ENCODE measurements around the gene EGFL7.

The EGFL7 gene

DNA sequence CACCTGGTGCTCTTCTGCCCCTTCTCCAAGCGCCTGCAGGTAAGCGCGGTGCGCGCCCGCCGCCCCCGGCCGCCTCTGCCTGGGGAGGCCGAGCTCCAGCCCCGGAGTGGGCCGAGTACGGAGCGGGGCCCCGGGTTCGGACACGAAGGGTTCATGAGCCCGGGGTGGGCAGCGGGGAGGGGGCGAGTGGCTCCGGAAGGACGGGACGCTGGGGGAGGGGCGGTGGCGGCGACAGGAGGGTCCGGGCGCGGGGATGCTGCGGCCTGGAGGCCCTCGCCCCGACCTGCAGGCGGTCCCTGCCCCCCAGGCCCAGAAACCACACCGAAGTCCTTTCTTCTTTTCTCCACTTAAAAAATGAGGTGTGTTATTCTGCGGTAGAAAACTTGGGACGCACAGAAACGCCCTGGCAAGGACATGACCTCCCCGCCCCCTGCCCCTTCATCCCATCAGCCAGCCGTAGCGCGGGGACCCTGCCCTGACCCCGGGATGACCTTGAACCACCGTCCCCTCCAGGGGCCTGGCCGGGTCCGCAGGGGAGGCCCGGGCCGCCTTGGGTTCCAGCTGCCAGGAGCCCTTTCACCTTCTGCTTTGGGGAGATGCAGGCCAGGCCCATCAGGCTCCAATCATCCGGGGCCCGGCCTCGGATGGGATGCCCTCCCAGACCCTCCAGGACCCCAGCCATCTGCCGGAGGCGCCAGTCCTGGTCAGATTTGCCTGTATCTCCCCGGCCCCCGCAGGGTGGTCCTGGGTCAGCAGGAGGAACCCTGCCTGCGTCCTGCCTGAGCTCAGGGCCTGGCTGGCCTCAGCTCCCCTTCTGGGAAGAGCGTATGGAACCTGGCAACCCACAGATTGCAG is 50.2 kb downstream of the EGFL7 start:
- TF ChIP-seq, protein P1, sequence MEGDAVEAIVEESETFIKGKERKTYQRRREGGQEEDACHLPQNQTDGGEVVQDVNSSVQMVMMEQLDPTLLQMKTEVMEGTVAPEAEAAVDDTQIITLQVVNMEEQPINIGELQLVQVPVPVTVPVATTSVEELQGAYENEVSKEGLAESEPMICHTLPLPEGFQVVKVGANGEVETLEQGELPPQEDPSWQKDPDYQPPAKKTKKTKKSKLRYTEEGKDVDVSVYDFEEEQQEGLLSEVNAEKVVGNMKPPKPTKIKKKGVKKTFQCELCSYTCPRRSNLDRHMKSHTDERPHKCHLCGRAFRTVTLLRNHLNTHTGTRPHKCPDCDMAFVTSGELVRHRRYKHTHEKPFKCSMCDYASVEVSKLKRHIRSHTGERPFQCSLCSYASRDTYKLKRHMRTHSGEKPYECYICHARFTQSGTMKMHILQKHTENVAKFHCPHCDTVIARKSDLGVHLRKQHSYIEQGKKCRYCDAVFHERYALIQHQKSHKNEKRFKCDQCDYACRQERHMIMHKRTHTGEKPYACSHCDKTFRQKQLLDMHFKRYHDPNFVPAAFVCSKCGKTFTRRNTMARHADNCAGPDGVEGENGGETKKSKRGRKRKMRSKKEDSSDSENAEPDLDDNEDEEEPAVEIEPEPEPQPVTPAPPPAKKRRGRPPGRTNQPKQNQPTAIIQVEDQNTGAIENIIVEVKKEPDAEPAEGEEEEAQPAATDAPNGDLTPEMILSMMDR (IDR thresholded peaks at IDR 0.05; ENCODE audit: borderline replicate concordance, control extremely low read depth, extremely low read depth, insufficient read depth, missing control alignments), result no peak
- DNase-seq (ENCODE audit: low spot score), result no peak
- in situ Hi-C loops (cut with MboI; ENCODE audit: low sequenced_read_pairs, unreplicated experiment), result no loop called here

DNA sequence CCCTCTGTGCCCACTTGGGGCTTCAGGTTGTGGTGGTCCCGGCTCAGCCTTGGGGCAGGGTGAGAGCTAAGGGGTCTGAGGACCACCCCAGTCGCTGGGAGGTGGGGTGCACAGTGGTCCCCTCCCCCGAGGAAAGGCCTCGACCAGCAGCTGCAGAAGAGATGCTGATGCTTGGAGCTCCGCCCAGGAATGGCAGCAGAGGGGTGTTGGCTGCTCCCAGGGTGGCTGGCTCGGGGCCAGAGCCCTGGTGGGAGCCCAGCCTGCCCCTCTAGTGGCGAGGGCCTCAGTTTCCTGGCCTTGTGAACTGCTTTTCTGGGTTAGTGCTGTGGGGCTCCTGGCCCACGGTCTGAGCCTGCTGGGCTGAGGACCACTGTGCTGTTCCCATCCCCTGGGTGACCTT is 50.8 kb downstream of the EGFL7 start:
- in situ Hi-C loops (cut with MboI; ENCODE audit: low sequenced_read_pairs, unreplicated experiment), result no loop called here
- DNase-seq (ENCODE audit: low spot score), result no peak
- TF ChIP-seq, protein P1 (IDR thresholded peaks at IDR 0.05; ENCODE audit: borderline replicate concordance, control extremely low read depth, extremely low read depth, insufficient read depth, missing control alignments), result no peak

DNA sequence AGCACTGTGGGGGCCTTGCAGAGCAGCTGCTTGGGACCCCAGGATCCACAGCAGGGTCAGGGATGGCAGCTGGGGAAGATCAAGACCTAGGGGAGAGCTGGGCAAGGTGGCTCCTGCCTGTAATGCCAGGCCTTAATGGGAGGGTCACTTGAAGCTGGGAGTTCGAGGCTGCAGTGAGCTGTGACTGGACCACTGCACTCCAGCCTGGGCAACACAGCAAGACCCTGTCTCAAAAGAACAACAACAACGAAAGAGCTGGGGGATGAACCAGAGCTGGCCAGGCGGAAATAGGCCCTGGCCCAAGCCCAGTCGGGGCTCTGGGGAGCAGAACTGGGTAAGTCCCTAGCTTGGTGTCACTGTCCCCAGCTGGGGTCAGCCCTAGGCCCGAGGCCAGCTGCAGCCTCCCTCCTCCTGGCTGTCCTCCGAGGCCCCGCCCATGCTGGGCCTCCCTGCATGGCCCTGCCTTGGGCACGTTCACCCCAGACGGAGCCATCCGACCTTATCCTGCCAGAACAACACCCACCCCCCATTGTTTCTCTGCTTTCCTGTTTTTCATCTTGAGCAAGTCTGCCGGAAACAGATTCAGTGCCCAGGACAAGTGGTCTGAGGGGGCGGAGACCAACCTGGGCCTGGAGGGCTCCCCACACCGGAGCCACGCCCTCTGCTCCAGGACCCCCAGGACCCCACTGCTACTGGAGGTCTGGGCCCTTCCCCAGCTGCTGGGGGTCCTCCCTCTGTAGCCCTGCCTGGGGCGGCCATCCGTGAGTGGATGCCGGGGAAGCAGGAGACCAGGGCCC is 51.6 kb downstream of the EGFL7 start:
- no peak for DNase-seq (ENCODE audit: low spot score)
- in situ Hi-C loops (cut with MboI; ENCODE audit: low sequenced_read_pairs, unreplicated experiment), result no loop called here
- TF ChIP-seq, protein P1 (IDR thresholded peaks at IDR 0.05; ENCODE audit: borderline replicate concordance, control extremely low read depth, extremely low read depth, insufficient read depth, missing control alignments), result no peak

DNA sequence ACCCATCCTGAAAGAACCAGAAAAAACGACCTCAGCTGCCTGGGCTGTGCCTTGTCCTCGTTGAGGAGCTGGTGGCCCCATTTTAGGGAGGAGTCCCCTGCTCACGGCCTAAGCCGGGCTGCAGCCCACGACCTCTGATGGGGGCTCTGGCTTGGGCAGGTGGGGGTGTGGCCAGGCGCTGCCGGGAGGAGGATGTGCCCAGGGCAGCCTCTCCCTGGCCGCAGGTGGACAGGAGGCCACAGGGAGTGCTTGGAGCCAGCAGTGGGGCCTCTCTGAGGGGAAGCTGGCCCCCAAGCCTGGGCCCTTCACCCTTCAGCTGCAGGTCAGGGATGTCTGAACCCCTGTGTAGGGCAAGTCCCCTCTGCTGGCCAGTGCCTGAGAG is 52.2 kb downstream of the EGFL7 start:
- in situ Hi-C loops (cut with MboI; ENCODE audit: low sequenced_read_pairs, unreplicated experiment), result no loop called here
- no peak for DNase-seq (ENCODE audit: low spot score)
- TF ChIP-seq, protein P1 (IDR thresholded peaks at IDR 0.05; ENCODE audit: borderline replicate concordance, control extremely low read depth, extremely low read depth, insufficient read depth, missing control alignments), result no peak

DNA sequence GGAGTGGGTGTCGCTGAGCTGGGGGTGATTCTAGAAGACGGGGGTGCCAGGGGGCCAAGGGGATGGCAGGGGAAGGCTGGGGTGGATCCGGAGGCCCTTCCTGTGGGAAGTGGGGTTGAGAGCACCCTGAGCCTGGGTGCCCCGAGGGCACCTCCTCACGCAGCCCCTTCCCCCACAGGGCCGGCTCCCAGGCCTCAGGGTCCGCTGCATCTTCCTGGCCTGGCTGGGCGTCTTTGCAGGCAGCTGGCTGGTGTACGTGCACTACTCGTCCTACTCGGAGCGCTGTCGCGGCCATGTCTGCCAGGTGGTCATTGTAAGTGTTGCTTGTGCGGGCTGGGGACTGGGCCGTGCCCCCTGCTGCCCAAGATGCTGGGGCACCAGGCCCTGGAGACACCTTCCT is 54.7 kb downstream of the EGFL7 start:
- in situ Hi-C loops (cut with MboI; ENCODE audit: low sequenced_read_pairs, unreplicated experiment), result no loop called here
- no peak for DNase-seq (ENCODE audit: low spot score)

More for the DNA sequence above, 54.7 kb downstream of the EGFL7 start:
- TF ChIP-seq, protein P1 (IDR thresholded peaks at IDR 0.05; ENCODE audit: borderline replicate concordance, control extremely low read depth, extremely low read depth, insufficient read depth, missing control alignments), result no peak
